Activated naive CD4-positive, alpha-beta T cell treated with anti-CD3 and anti-CD28 coated beads for 36 hours (primary cell): ENCODE results near the gene VAMP4. TPM values are rescaled to one million over a fixed set of nuclear protein-coding genes. Genes with fewer than 3 reads are reported as not detected.

Experiments used
- CTCF ChIA-PET: fragments of 350-600 bp; sonication (Branson Sonifier 250); formaldehyde crosslinking; loops from one replicate; lab custom pipeline; 2021; ENCODE audit warnings: antibody characterized with exemption; lab: Charles Lee
- DNase-seq: peaks from one replicate; pipeline ENCODE4 v3.0.0-alpha.2; 2020
- H3K27ac Mint-ChIP-seq: one replicate; pipeline ENCODE4 v1.8.0; 2021; ENCODE audit warnings: mild to moderate bottlenecking, mixed read lengths
- H3K27me3 Mint-ChIP-seq: one replicate; pipeline ENCODE4 v1.8.0; 2021; ENCODE audit warnings: low read depth, mixed read lengths
- H3K36me3 Mint-ChIP-seq: one replicate; pipeline ENCODE4 v1.8.0; 2021; ENCODE audit warnings: low read depth, mixed read lengths
- H3K4me1 Mint-ChIP-seq: one replicate; pipeline ENCODE4 v1.8.0; 2021; ENCODE audit warnings: low read depth, mixed read lengths
- H3K4me3 Mint-ChIP-seq: one replicate; pipeline ENCODE4 v1.8.0; 2021; ENCODE audit warnings: mild to moderate bottlenecking, moderate library complexity, mixed read lengths
- H3K9me3 Mint-ChIP-seq: one replicate; pipeline ENCODE4 v1.8.0; 2021; ENCODE audit warnings: mixed read lengths
- intact Hi-C: fragments of 100-400 bp; cut with micrococcal nuclease; formaldehyde crosslinking; loops from one replicate; pipeline ENCODE4 v1.15.1; 2023
- total RNA-seq, 2 experiments: library from RNA; stranded (reverse); gene quantifications; one replicate each; pipeline ENCODE4 v1.2.3, GENCODE V29; 2021

Gene VAMP4
- total RNA-seq, 2 experiments from 2014 or later = 10.5 to 10.9 TPM

- intact Hi-C loops = no loop called here
- H3K4me1 Mint-ChIP-seq = no peaks in the 10 kb centered on the region
- DNase-seq = no peak
- H3K36me3 Mint-ChIP-seq = no peaks in the 10 kb centered on the region
- no peak overlapping the region for H3K4me3 Mint-ChIP-seq
- H3K27me3 Mint-ChIP-seq = peaks cover 4% of the 10 kb centered on the region
- no peak overlapping the region for H3K27ac Mint-ChIP-seq
- CTCF ChIA-PET = interaction anchor here (0.9 kb wide), 1 partner anchor 35 kb away, joined by 4 read pairs; no protein-coding TSS in a partner anchor
- peaks cover 7% of the 10 kb centered on the region for H3K9me3 Mint-ChIP-seq
Measured at GRCh38 chr1:171683870-171684269, 58.0 kb downstream of the VAMP4 start.

DNA sequence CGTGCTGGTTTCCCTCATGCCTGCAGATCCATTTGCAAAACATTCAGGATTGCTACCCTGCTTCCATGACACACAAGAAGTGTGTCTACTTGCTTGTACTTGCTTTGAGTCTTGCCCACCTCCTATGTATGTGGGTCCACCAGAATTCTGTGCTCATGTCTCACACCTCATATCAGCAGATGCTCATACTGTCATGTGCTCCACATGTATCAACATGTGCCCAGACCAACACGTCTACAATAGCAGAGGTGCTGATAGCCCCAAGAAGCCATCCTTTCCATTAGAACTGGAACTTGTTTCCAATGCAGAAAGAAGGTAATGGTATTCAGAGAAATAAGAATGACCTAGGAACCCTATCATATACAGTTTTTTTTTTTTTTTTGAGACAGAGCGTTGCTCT is 61.5 kb downstream of the VAMP4 start:
- DNase-seq = no peak
- no peak overlapping the region for H3K27ac Mint-ChIP-seq
- H3K27me3 Mint-ChIP-seq = peaks cover 7% of the 10 kb centered on the region
- H3K4me3 Mint-ChIP-seq = no peak overlapping the region
- intact Hi-C loops = no loop called here
- CTCF ChIA-PET = no interaction called here
- H3K9me3 Mint-ChIP-seq = no peaks in the 10 kb centered on the region
- H3K36me3 Mint-ChIP-seq = no peaks in the 10 kb centered on the region
- H3K4me1 Mint-ChIP-seq = no peaks in the 10 kb centered on the region

DNA sequence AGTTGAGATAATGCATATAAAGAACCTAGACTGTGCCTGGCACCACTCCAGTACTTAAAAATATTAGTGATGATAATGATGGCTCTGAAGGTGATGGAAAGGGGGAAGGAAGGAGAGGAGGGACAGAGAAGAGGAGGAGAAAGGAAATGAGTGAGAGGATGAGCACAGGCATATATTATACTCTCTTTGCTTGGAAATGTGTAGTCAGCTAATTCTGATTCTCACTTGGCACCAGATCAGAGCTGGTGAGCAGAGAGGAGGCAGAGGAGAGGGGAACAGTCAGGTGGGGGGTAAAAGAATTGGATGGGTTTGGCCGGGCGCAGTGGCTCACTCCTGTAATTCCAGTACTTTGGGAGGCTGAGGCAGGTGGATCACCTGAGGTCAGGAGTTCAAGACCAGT is 65.0 kb downstream of the VAMP4 start:
- no peaks in the 10 kb centered on the region for H3K36me3 Mint-ChIP-seq
- intact Hi-C loops = no loop called here
- no peaks in the 10 kb centered on the region for H3K4me1 Mint-ChIP-seq
- H3K9me3 Mint-ChIP-seq = no peaks in the 10 kb centered on the region
- CTCF ChIA-PET = interaction anchor here (0.7 to 1.3 kb wide), 2 partner anchors 22 to 32 kb away, joined by 3 read pairs; no protein-coding TSS in a partner anchor
- no peak overlapping the region for H3K4me3 Mint-ChIP-seq
- no peak for DNase-seq
- peaks cover 3% of the 10 kb centered on the region for H3K27me3 Mint-ChIP-seq
- no peak overlapping the region for H3K27ac Mint-ChIP-seq

GRCh38 chr1:171674431-171675405 is 67.1 kb downstream of the VAMP4 start:
- Mint-ChIP-seq H3K36me3 (no peaks in the 10 kb centered on the region), H3K27ac (no peak overlapping the region), H3K9me3 (no peaks in the 10 kb centered on the region), H3K4me1 (no peaks in the 10 kb centered on the region), H3K4me3 (no peak overlapping the region), H3K27me3 (peaks cover 3% of the 10 kb centered on the region)
- intact Hi-C loops = no loop called here
- CTCF ChIA-PET = no interaction called here
- DNase-seq = no peak

GRCh38 chr1:171670739-171671138 is 71.1 kb downstream of the VAMP4 start:
- DNase-seq = no peak
- no peak overlapping the region for H3K4me3 Mint-ChIP-seq
- H3K27ac Mint-ChIP-seq = no peak overlapping the region

DNA sequence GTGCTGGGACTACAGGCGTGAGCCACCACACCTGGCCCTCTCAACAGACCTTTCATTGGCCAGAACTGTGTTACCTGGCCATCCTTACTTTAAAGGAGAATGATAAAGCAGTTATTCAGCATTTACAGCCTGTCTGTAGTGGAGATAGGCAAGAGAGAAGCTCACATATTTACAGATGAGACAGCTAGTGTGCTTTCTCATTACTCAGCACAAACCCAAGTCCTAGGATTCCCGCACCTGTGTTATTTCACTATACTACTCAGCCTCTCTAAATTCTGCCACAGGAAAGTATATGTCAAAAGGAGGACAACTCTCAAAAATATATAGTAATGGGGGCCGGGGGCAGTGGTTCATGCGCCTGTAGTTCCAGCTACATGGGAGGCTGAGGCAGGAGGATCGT is 73.5 kb downstream of the VAMP4 start:
- no peaks in the 10 kb centered on the region for H3K27me3 Mint-ChIP-seq
- H3K9me3 Mint-ChIP-seq = no peaks in the 10 kb centered on the region
- H3K4me3 Mint-ChIP-seq = no peak overlapping the region
- DNase-seq = no peak
- H3K27ac Mint-ChIP-seq = no peak overlapping the region
- H3K4me1 Mint-ChIP-seq = no peaks in the 10 kb centered on the region
- intact Hi-C loops = no loop called here
- H3K36me3 Mint-ChIP-seq = no peaks in the 10 kb centered on the region
- CTCF ChIA-PET = interaction anchor here (1.4 to 1.6 kb wide), 3 partner anchors 12 to 24 kb away, joined by 5 read pairs; no protein-coding TSS in a partner anchor

More at GRCh38 chr1:171670739-171671138, 71.1 kb downstream of the VAMP4 start:
- CTCF ChIA-PET = interaction anchor here (0.6 kb wide), 1 partner anchor 13 kb away, joined by 3 read pairs; no protein-coding TSS in a partner anchor
- no peaks in the 10 kb centered on the region for H3K27me3 Mint-ChIP-seq
- no peaks in the 10 kb centered on the region for H3K4me1 Mint-ChIP-seq
- H3K36me3 Mint-ChIP-seq = no peaks in the 10 kb centered on the region
- no peaks in the 10 kb centered on the region for H3K9me3 Mint-ChIP-seq
- intact Hi-C loops = no loop called here

- Mint-ChIP-seq H3K4me1 (no peaks in the 10 kb centered on the region), H3K4me3 (no peak overlapping the region), H3K9me3 (no peaks in the 10 kb centered on the region), H3K27me3 (no peaks in the 10 kb centered on the region), H3K36me3 (no peaks in the 10 kb centered on the region), H3K27ac (no peak overlapping the region)
- CTCF ChIA-PET = interaction anchor here (1.5 kb wide), 1 partner anchor 22 kb away, joined by 4 read pairs; no protein-coding TSS in a partner anchor
- intact Hi-C loops = no loop called here
- DNase-seq = no peak
Measured at GRCh38 chr1:171666114-171666769, 75.6 kb downstream of the VAMP4 start.

GRCh38 chr1:171664976-171665375 is 76.9 kb downstream of the VAMP4 start:
- no peaks in the 10 kb centered on the region for H3K27me3 Mint-ChIP-seq
- intact Hi-C loops = no loop called here
- no peaks in the 10 kb centered on the region for H3K9me3 Mint-ChIP-seq
- DNase-seq = no peak
- no peaks in the 10 kb centered on the region for H3K36me3 Mint-ChIP-seq
- H3K4me1 Mint-ChIP-seq = no peaks in the 10 kb centered on the region
- CTCF ChIA-PET = interaction anchor here (1.5 kb wide), 1 partner anchor 20 kb away, joined by 4 read pairs; no protein-coding TSS in a partner anchor
- no peak overlapping the region for H3K27ac Mint-ChIP-seq
- no peak overlapping the region for H3K4me3 Mint-ChIP-seq

DNA sequence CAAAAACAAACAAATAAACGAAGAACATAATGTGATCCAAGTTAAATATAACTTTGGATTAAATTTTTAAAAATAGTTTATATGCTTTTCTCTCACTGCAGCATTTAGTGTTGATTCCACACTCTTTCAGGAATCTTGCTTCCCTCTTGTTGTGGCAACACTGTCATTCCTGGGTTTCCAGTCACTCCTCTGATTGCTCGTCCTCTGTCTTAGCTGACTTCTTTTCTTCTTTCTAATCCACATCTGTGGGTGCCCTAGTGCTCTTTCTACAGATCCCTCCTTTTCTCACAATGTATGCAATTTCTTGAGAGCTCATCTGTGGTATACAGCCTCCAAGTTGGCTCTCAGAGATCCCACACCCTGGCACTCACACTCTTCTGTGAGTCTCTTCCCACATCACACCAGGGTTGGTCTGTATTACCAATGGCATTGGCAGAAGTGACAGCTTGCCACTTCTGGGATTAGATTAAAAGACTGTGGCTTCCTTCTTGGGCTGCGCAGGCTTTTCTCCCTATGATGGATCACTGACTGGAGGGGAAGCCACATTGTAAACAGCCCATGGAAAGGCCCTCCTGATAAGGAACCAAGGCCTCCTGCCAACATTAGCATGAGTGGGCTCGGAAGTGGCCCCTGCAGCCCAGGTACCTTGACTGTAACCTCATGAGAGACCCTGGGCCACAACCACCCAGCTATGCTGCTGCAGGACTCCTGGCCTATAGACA is 77.8 kb downstream of the VAMP4 start:
- no peaks in the 10 kb centered on the region for H3K27me3 Mint-ChIP-seq
- no peaks in the 10 kb centered on the region for H3K9me3 Mint-ChIP-seq
- H3K36me3 Mint-ChIP-seq = no peaks in the 10 kb centered on the region
- intact Hi-C loops = no loop called here
- CTCF ChIA-PET = no interaction called here
- H3K4me1 Mint-ChIP-seq = no peaks in the 10 kb centered on the region
- no peak overlapping the region for H3K27ac Mint-ChIP-seq
- no peak overlapping the region for H3K4me3 Mint-ChIP-seq
- DNase-seq = no peak

DNA sequence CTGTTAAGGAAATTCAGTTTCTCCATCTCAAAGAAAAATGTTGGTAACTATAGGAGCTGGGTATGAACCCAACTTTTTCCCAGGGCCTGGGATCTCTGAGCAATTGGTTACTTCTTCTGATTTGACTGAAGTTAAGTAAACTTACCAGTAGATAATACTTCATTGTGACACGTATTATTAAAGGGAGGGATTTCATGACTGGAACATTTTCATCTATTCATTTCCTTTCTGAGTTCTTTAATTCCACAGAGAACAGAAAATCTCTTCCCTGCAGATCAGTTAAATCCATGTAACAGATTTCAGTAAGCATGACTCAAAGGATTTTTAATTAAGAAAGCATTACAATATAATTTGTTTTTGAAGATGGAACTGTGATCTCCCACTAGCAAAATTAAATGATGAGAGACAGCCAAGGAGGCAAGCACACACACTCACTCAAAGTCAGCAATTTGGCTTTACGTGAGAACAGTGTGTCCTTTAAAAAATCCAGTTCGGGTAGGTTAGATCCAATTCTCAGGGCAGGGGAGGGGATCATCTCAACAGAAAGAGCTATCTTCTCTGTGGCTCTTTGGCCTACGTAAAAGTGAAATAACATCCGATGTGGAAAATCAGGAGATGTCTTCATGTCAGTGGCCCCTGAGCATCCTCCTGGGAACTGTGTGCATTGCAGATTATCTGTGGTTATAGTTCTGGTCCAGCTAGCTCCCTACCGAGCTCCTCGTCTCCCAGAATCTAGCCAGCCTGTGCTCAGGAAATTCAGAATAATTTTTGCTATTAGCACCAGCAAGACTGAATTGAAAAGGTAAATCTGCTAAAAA is 78.6 kb downstream of the VAMP4 start:
- Mint-ChIP-seq H3K36me3 (no peaks in the 10 kb centered on the region), H3K9me3 (no peaks in the 10 kb centered on the region)
- CTCF ChIA-PET = no interaction called here

GRCh38 chr1:171661076-171661650 is 80.7 kb downstream of the VAMP4 start:
- intact Hi-C loops = no loop called here
- CTCF ChIA-PET = interaction anchor here (0.7 kb wide), 1 partner anchor 12 kb away, joined by 4 read pairs; no protein-coding TSS in a partner anchor
- Mint-ChIP-seq H3K4me1 (no peaks in the 10 kb centered on the region), H3K9me3 (no peaks in the 10 kb centered on the region), H3K36me3 (no peaks in the 10 kb centered on the region), H3K27ac (no peak overlapping the region), H3K27me3 (no peaks in the 10 kb centered on the region), H3K4me3 (no peak overlapping the region)
- DNase-seq = no peak

More for the DNA sequence above, 78.6 kb downstream of the VAMP4 start:
- Mint-ChIP-seq H3K4me3 (no peak overlapping the region), H3K4me1 (no peaks in the 10 kb centered on the region), H3K27me3 (no peaks in the 10 kb centered on the region), H3K27ac (no peak overlapping the region)
- DNase-seq = no peak
- intact Hi-C loops = no loop called here
